ENCODE results near the gene TSC22D1. TPM values are rescaled to one million over a fixed set of nuclear protein-coding genes. Genes with fewer than 3 reads are reported as not detected.

TSC22D1 gene
- total RNA-seq, 1 donor from 2014 or later: 181 TPM

DNA sequence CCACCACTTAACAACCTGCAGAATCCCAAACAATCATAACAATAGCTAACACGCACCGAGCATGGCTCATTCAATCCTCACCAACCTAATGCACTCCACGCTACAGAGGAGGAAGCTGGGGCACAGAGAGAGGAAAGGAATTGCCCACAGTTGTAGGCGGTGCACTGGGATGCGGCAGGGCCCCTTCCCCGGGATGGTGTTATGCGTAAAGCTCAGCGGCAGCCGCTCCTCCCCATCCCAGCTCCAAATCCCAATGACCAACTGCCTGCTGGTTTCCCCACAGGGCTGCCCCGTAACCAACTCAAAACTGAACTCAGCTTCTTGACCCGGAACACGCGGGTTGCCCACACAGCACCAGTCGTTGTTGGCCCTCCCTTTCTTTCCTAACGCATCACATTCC is 160.3 kb downstream of the TSC22D1 start:
- H3K9me3 Mint-ChIP-seq: peaks cover 13% of the 10 kb centered on the region
- Histone ChIP-seq H4K20me1 (ENCODE audit: low read depth) (no peaks in the 10 kb centered on the region), H2AFZ (replicated peaks) (peak overlapping the region; percentile 85), H3F3A (ENCODE audit: low read depth) (no peaks in the 10 kb centered on the region), H3K4me3 (no peak overlapping the region), H3K36me3 (no peaks in the 10 kb centered on the region), H3K79me2 (ENCODE audit: low read depth) (no peaks in the 10 kb centered on the region), H3K27ac (no peak overlapping the region), H3K9ac (no peak overlapping the region), H3K27me3 (no peaks in the 10 kb centered on the region), H3K9me3 (ENCODE audit: low read depth) (no peaks in the 10 kb centered on the region), H3K4me2 (no peak overlapping the region), H3K4me1 (peaks cover 5% of the 10 kb centered on the region)
- DNase-seq (ENCODE audit: low spot score): no peak
- peak overlapping the region; percentile 93 for H3K27ac Mint-ChIP-seq
- peaks cover 48% of the 10 kb centered on the region for H3K4me1 Mint-ChIP-seq
- H3K36me3 Mint-ChIP-seq: no peaks in the 10 kb centered on the region
- no peak for TF ChIP-seq EZH2phosphoT487 (IDR thresholded peaks at IDR 0.05)
- TF ChIP-seq, protein P1, sequence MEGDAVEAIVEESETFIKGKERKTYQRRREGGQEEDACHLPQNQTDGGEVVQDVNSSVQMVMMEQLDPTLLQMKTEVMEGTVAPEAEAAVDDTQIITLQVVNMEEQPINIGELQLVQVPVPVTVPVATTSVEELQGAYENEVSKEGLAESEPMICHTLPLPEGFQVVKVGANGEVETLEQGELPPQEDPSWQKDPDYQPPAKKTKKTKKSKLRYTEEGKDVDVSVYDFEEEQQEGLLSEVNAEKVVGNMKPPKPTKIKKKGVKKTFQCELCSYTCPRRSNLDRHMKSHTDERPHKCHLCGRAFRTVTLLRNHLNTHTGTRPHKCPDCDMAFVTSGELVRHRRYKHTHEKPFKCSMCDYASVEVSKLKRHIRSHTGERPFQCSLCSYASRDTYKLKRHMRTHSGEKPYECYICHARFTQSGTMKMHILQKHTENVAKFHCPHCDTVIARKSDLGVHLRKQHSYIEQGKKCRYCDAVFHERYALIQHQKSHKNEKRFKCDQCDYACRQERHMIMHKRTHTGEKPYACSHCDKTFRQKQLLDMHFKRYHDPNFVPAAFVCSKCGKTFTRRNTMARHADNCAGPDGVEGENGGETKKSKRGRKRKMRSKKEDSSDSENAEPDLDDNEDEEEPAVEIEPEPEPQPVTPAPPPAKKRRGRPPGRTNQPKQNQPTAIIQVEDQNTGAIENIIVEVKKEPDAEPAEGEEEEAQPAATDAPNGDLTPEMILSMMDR (IDR thresholded peaks at IDR 0.05): no peak
- TF ChIP-seq EZH2 (IDR thresholded peaks at IDR 0.05): no peak
- peak overlapping the region; percentile 44 for H3K4me3 Mint-ChIP-seq
- peaks cover 7% of the 10 kb centered on the region for H3K27me3 Mint-ChIP-seq (ENCODE audit: insufficient read depth, low read depth)

DNA sequence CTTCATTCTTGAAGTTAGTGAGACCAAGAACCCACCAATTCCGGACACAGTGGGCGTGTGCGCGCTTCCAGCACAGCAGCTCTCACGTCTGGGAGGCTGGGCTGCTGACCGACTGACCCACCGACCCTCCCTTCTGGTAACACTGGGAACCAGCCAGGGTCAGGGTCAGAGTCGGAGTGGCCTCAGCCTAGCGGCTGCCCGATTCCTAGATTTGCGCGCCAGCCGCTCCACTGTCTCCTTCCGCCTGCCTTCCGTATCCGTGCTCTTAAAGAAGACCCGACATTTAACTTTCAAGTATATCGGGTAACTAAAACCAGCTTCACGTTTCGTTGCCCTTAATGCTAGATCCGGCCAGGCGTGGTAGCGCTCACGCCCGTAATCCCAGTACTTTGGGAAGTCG is 161.4 kb downstream of the TSC22D1 start:
- Histone ChIP-seq H3K4me1 (peaks cover 5% of the 10 kb centered on the region), H3K36me3 (no peaks in the 10 kb centered on the region), H4K20me1 (ENCODE audit: low read depth) (no peaks in the 10 kb centered on the region), H3K27ac (no peak overlapping the region), H3F3A (ENCODE audit: low read depth) (no peaks in the 10 kb centered on the region), H3K4me3 (no peak overlapping the region), H3K4me2 (no peak overlapping the region), H3K27me3 (no peaks in the 10 kb centered on the region), H3K9ac (no peak overlapping the region), H3K9me3 (ENCODE audit: low read depth) (no peaks in the 10 kb centered on the region), H3K79me2 (ENCODE audit: low read depth) (no peaks in the 10 kb centered on the region), H2AFZ (replicated peaks) (no peak overlapping the region)
- no peak for DNase-seq (ENCODE audit: low spot score)
- Mint-ChIP-seq H3K4me3 (peak overlapping the region; percentile 65), H3K27ac (peak overlapping the region; percentile 94), H3K27me3 (ENCODE audit: insufficient read depth, low read depth) (peaks cover 9% of the 10 kb centered on the region), H3K36me3 (no peaks in the 10 kb centered on the region), H3K9me3 (peaks cover 13% of the 10 kb centered on the region), H3K4me1 (peaks cover 47% of the 10 kb centered on the region)
- TF ChIP-seq, protein P1 (IDR thresholded peaks at IDR 0.05): no peak
- TF ChIP-seq EZH2 (IDR thresholded peaks at IDR 0.05) (no peak), EZH2phosphoT487 (IDR thresholded peaks at IDR 0.05) (no peak)

DNA sequence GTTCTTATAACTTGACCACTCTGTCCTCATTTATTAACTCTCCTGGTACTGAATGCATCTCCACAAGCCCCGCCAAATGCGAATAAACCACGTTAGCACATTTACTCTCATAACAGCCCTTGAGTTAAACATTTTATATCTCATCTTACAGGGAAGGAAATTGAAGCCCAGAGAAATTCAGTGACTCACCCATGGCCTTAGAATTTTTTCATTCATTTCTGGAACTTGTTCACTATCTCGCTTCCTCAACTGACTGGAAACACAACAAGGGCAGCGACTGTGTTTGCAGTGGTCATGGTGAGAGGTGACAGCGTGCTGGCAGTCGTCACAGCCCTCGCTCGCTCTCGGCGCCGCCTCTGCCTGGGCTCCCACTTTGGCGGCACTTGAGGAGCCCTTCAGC is 163.0 kb downstream of the TSC22D1 start:
- Histone ChIP-seq H3K9me3 (ENCODE audit: low read depth) (no peaks in the 10 kb centered on the region), H2AFZ (replicated peaks) (no peak overlapping the region), H3K9ac (no peak overlapping the region), H3K4me3 (no peak overlapping the region), H3K27ac (no peak overlapping the region), H3K27me3 (no peaks in the 10 kb centered on the region), H3K4me1 (peaks cover 5% of the 10 kb centered on the region), H3K36me3 (no peaks in the 10 kb centered on the region), H4K20me1 (ENCODE audit: low read depth) (no peaks in the 10 kb centered on the region), H3K4me2 (no peak overlapping the region), H3K79me2 (ENCODE audit: low read depth) (no peaks in the 10 kb centered on the region), H3F3A (ENCODE audit: low read depth) (no peaks in the 10 kb centered on the region)
- TF ChIP-seq EZH2 (IDR thresholded peaks at IDR 0.05): no peak
- TF ChIP-seq, protein P1 (IDR thresholded peaks at IDR 0.05): no peak
- TF ChIP-seq EZH2phosphoT487 (IDR thresholded peaks at IDR 0.05): no peak
- DNase-seq (ENCODE audit: low spot score): no peak
- peaks cover 47% of the 10 kb centered on the region for H3K4me1 Mint-ChIP-seq
- no peak overlapping the region for H3K4me3 Mint-ChIP-seq
- H3K27me3 Mint-ChIP-seq (ENCODE audit: insufficient read depth, low read depth): peaks cover 9% of the 10 kb centered on the region
- no peaks in the 10 kb centered on the region for H3K36me3 Mint-ChIP-seq
- H3K27ac Mint-ChIP-seq: peak overlapping the region; percentile 38
- H3K9me3 Mint-ChIP-seq: peaks cover 13% of the 10 kb centered on the region

Data from neural progenitor cell (in vitro differentiated cells).